ENCODE data around the gene PPP2R3A. TPM values are rescaled to one million over a fixed set of nuclear protein-coding genes. Genes with fewer than 3 reads are reported as not detected.
"Not testable (repeated sequence)": the region's sequence is repeated elsewhere in the genome, so short reads cannot be mapped to it uniquely, and the experiment has no call there.

PPP2R3A gene
- total RNA-seq, 2 donors from 2014 or later: 49.5 to 71.9 TPM

DNA sequence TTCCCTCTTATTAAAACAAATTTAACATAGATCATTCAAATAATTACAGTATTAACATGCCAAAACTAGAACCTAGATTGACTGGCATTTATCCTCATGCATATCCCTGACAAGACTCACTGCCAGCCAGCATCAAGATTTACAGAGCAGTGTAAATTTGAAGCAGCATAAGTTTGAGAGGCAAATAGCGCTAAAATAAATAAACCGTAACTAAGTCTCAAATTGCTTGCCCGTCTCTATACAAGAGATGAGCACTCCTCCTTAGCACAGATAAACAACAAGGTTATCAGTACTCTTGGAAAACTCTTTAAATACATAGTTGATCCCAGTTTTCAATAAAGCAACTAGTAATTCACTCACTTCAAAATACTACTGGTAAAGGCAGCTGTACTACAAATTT, 201.0 kb downstream of the PPP2R3A start:
- no peak overlapping the region for H3K27ac ChIP-seq
- no peaks in the 10 kb centered on the region for H3K36me3 ChIP-seq
- no peaks in the 10 kb centered on the region for H3K9me3 ChIP-seq
- H3K4me3 ChIP-seq: no peak overlapping the region
- TF ChIP-seq, protein P1, sequence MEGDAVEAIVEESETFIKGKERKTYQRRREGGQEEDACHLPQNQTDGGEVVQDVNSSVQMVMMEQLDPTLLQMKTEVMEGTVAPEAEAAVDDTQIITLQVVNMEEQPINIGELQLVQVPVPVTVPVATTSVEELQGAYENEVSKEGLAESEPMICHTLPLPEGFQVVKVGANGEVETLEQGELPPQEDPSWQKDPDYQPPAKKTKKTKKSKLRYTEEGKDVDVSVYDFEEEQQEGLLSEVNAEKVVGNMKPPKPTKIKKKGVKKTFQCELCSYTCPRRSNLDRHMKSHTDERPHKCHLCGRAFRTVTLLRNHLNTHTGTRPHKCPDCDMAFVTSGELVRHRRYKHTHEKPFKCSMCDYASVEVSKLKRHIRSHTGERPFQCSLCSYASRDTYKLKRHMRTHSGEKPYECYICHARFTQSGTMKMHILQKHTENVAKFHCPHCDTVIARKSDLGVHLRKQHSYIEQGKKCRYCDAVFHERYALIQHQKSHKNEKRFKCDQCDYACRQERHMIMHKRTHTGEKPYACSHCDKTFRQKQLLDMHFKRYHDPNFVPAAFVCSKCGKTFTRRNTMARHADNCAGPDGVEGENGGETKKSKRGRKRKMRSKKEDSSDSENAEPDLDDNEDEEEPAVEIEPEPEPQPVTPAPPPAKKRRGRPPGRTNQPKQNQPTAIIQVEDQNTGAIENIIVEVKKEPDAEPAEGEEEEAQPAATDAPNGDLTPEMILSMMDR (IDR thresholded peaks at IDR 0.05): no peak
- no peak for DNase-seq (ENCODE audit: low spot score)
- no peaks in the 10 kb centered on the region for H3K27me3 ChIP-seq
- peaks cover 0 to 51% of the 10 kb centered on the region in 2 donors for H3K4me1 ChIP-seq

DNA sequence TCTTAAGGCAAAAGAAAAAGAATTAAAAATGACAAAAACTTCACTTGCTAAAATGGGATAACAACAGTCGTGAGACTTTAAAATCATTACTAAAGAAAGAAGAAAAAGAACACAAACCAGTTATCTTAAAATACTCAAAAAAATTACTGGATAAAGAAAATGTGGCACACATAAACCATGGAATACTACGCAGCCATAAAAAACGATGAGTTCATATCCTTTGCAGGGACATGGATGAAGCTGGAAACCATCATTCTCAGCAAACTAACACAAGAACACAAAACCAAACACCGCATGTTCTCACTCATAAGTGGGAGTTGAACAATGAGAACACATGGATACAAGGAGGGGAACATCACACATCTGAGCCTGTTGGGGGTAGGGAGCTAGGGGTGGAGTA, 202.7 kb downstream of the PPP2R3A start:
- H3K9me3 ChIP-seq; H3K4me3 ChIP-seq; H3K27me3 ChIP-seq; H3K27ac ChIP-seq; DNase-seq (ENCODE audit: low spot score); H3K36me3 ChIP-seq: not testable (repeated sequence)
- H3K4me1 ChIP-seq: peaks cover 0 to 51% of the 10 kb centered on the region in 2 donors

DNA sequence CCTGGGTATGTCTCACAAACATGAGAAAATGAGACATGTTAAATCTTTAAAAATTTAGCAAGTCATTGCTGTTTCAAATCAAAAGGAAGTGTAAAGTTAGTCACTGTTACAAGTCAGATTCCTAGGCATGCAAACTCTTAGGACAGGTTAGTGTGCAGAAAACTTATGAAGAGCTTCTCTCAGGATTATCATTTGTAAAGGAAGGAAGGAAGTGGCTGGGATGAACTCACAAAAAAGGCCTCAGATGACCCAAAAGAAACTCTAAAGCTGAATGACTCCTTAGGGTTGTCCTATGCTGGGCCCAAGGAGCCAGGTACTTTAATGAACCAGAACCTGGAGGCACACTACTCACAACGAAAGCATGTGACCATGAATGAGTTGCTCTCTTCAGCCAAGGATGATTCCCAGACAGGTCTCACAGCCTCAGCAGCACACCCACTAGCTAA, 205.6 kb downstream of the PPP2R3A start:
- TF ChIP-seq, protein P1 (IDR thresholded peaks at IDR 0.05): no peak
- Histone ChIP-seq H3K27me3 (no peaks in the 10 kb centered on the region), H3K36me3 (no peaks in the 10 kb centered on the region), H3K4me3 (no peak overlapping the region), H3K4me1 (peaks cover 0 to 53% of the 10 kb centered on the region in 2 donors), H3K27ac (no peak overlapping the region), H3K9me3 (no peaks in the 10 kb centered on the region)
- DNase-seq (ENCODE audit: low spot score): no peak

DNA sequence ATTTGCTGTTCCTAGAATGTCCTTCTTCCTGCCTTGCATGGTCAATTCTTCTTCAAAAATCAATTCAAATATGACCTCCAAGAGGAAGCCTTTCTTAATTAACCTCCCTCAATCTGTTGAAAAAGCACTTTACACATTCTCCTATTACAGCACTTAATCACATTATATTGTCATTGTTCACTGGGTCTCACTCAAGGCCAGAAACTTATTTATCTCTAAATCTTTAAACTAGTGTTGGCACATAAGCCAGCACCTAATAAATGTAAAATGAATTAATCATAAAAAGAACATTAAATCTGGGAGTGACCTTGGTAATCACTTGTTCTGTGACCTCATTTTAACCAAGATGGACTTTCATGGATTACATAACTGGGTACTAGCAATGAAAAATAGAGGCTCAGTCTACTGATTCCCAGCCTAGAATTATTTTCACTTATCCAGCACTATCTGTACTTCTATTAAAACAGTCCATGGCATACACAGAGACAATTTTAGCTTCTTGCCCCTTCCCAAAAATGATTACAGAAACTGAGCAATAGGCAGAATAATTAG, 208.5 kb downstream of the PPP2R3A start:
- TF ChIP-seq, protein P1 (IDR thresholded peaks at IDR 0.05): no peak
- DNase-seq (ENCODE audit: low spot score): no peak
- Histone ChIP-seq H3K4me1 (peaks cover 0 to 58% of the 10 kb centered on the region in 2 donors), H3K4me3 (no peak overlapping the region), H3K27me3 (no peaks in the 10 kb centered on the region), H3K36me3 (no peaks in the 10 kb centered on the region), H3K27ac (no peak overlapping the region), H3K9me3 (no peaks in the 10 kb centered on the region)

DNA sequence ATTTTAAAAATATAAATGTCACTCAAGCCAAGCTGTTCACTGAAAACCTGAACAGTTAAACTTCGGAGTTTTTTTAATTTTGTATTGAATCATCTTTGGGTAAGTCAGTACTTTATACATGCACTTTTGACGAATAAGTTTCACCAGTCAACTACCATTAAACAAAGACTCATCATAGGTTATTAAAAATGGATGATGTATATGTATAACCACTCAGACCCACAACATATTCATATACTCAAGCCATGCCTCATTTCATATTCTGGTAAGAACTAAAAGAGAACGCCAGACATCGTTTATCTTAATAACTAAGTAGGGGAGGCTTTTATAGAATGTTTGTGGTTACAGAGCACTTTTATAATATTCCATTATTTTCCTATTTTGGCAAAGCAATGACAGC, 212.3 kb downstream of the PPP2R3A start:
- Histone ChIP-seq H3K9me3 (no peaks in the 10 kb centered on the region), H3K27ac (no peak overlapping the region), H3K27me3 (no peaks in the 10 kb centered on the region), H3K4me3 (no peak overlapping the region), H3K4me1 (peaks cover 0 to 64% of the 10 kb centered on the region in 2 donors), H3K36me3 (no peaks in the 10 kb centered on the region)
- no peak for DNase-seq (ENCODE audit: low spot score)
- TF ChIP-seq, protein P1 (IDR thresholded peaks at IDR 0.05): no peak

DNA sequence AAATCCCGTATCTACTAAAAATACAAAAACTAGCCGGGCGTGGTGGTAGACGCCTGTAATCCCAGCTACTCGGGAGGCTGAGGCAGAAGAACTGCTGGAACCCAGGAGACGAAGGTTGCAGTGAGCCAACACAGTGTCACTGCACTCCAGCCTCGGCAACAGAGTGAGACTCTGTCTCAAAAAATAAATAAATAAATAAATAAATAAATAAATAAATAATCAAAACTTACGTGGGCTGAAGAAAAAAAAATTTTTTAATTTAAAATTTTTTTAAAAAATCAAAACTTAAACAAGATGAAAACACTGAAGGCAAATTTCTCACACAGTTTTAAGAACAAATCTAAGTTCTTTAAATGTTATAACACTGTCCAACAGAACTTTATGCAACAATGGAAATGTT, 216.2 kb downstream of the PPP2R3A start:
- DNase-seq (ENCODE audit: low spot score): no peak
- no peaks in the 10 kb centered on the region for H3K27me3 ChIP-seq
- H3K36me3 ChIP-seq: no peaks in the 10 kb centered on the region
- no peak overlapping the region for H3K27ac ChIP-seq
- H3K4me1 ChIP-seq: peaks cover 0 to 56% of the 10 kb centered on the region in 2 donors
- TF ChIP-seq, protein P1 (IDR thresholded peaks at IDR 0.05): no peak
- no peak overlapping the region for H3K4me3 ChIP-seq
- no peaks in the 10 kb centered on the region for H3K9me3 ChIP-seq

All from right atrium auricular region (tissue), 2 donors.